HepG2 (cell line): ENCODE results near the gene CD44. TPM values are rescaled to one million over a fixed set of nuclear protein-coding genes. Genes with fewer than 3 reads are reported as not detected.

ENCODE experiments used
- ATAC-seq: fragments of 200-7000 bp; cut with Tn5 transposase; 3 replicates; pipeline ENCODE4 v1.9.1; 2020; ENCODE audit warnings: mild to moderate bottlenecking, moderate library complexity
- BruUV-seq: library from RNA; stranded (reverse); fragments of 400-500 nt; replicated peaks from 2 replicates; lab custom pipeline; 2021; lab: Mats Ljungman, UMichigan
- CTCF ChIA-PET: fragments of 300-600 bp; formaldehyde crosslinking; extraction: SDS; loops from one replicate; lab custom pipeline; 2021; ENCODE audit warnings: low total read pairs, inconsistent platforms, low intra/inter-chr PET ratio; lab: Yijun Ruan, JAX
- POLR2A ChIA-PET: fragments of 350-600 bp; sonication (Branson Sonifier 250); formaldehyde crosslinking; loops from one replicate; lab custom pipeline; 2020; ENCODE audit warnings: antibody characterized with exemption, inconsistent platforms; lab: Yijun Ruan, JAX
- DNase-seq: peaks from one replicate; pipeline ENCODE4 v3.0.0-alpha.2; 2015; ENCODE audit warnings: low spot score
- FAIRE-seq: peaks from 3 replicates; lab custom pipeline; 2011; peaks lifted over from hg19 to GRCh38; lab: Jason Lieb, UNC
- H2AFZ ChIP-seq: one replicate; pipeline ENCODE4 v1.6.1; 2011; ENCODE audit warnings: low read length, inconsistent platforms
- H3K27ac ChIP-seq: fragments of 300-600 bp; 3 replicates; pipeline ENCODE4 v1.8.0; 2011; ENCODE audit warnings: mixed run types, mild to moderate bottlenecking, mixed read lengths, low read length, inconsistent platforms; ENCODE audit not compliant: insufficient read depth; ENCODE audit errors: extremely low read length
- H3K27me3 ChIP-seq, 2 experiments: fragments of 200-600 bp in 1 of 2; 2 replicates in 1 of 2; 3 replicates in 1 of 2; pipeline versions ENCODE4 v1.6.0 to v1.8.0; 2011; ENCODE audit warnings: low read length in 2 of 2, mild to moderate bottlenecking in 2 of 2, moderate library complexity in 2 of 2, inconsistent platforms in 1 of 2; ENCODE audit not compliant: insufficient read depth in 2 of 2, control insufficient read depth in 1 of 2
- H3K36me3 ChIP-seq, 2 experiments: fragments of 200-600 bp in 1 of 2; replicated peaks in 1 of 2; 2 replicates in 1 of 2; 3 replicates in 1 of 2; pipeline versions ENCODE4 v1.5.1 to v1.8.0; 2011; ENCODE audit warnings: low read length in 2 of 2, inconsistent platforms in 1 of 2; ENCODE audit not compliant: insufficient read depth in 2 of 2, control insufficient read depth in 1 of 2
- H3K4me1 ChIP-seq: 2 replicates; pipeline ENCODE4 v1.5.1; 2012; ENCODE audit warnings: low read length, inconsistent platforms; ENCODE audit not compliant: insufficient read depth
- H3K4me2 ChIP-seq: 2 replicates; pipeline ENCODE4 v1.6.0; 2011; ENCODE audit warnings: low read depth, low read length, inconsistent platforms
- H3K4me3 ChIP-seq, 3 experiments: fragments of 200-600 bp in 1 of 3; sonication (generic), shearing (Covaris generic) in 1 of 3; replicated peaks in 1 of 3; 2 replicates each; pipeline ENCODE4 v1.5.1; 2011 to 2016; ENCODE audit warnings: low read length in 3 of 3, inconsistent platforms in 2 of 3, low read depth in 2 of 3, mild to moderate bottlenecking in 2 of 3, control low read depth in 1 of 3, mixed read lengths in 1 of 3; ENCODE audit not compliant: insufficient read depth in 1 of 3
- H3K79me2 ChIP-seq: one replicate; pipeline ENCODE4 v1.6.1; 2011; ENCODE audit warnings: low read length, inconsistent platforms; ENCODE audit not compliant: insufficient read depth
- H3K9ac ChIP-seq: 2 replicates; pipeline ENCODE4 v1.6.0; 2011; ENCODE audit warnings: mild to moderate bottlenecking, low read depth, low read length, inconsistent platforms; ENCODE audit not compliant: insufficient read depth
- H3K9me3 ChIP-seq: 2 replicates; pipeline ENCODE4 v1.5.1; 2012; ENCODE audit warnings: mild to moderate bottlenecking, low read length
- H4K20me1 ChIP-seq: 2 replicates; pipeline ENCODE4 v1.6.0; 2011; ENCODE audit warnings: inconsistent platforms, mild to moderate bottlenecking, low read length, moderate library complexity; ENCODE audit not compliant: insufficient read depth
- ATF4 ChIP-seq, 2 experiments: fragments of 450-650 bp in 1 of 2; sonication (generic) in 1 of 2; formaldehyde crosslinking; IDR thresholded peaks; 2 replicates each; pipeline versions ENCODE4 v1.5.0 to v1.8.0; 2020 to 2022; ENCODE audit warnings: mild to moderate bottlenecking in 1 of 2, missing genetic modification reagents in 1 of 2
- GATA4 ChIP-seq: sonication (generic); IDR thresholded peaks from 2 replicates; pipeline ENCODE4 v1.6.1; 2016; ENCODE audit warnings: antibody characterized with exemption, low read depth, borderline replicate concordance
- HHEX ChIP-seq: IDR thresholded peaks from 2 replicates; pipeline ENCODE4 v1.6.1; 2016; ENCODE audit warnings: control low read depth
- MEF2D ChIP-seq: sonication (generic); formaldehyde crosslinking; IDR thresholded peaks from 2 replicates; pipeline ENCODE4 v1.5.1; 2020; ENCODE audit warnings: mild to moderate bottlenecking, missing genetic modification reagents
- PRMT3 ChIP-seq: sonication (generic); formaldehyde crosslinking; IDR thresholded peaks from 2 replicates; pipeline ENCODE4 v1.8.1; 2022; ENCODE audit warnings: low read depth, mild to moderate bottlenecking, moderate library complexity, missing genetic modification reagents, borderline replicate concordance
- RFX1 ChIP-seq: fragments of 450-650 bp; IDR thresholded peaks from 2 replicates; pipeline ENCODE4 v1.6.1; 2017
- SKIL ChIP-seq: sonication (generic); formaldehyde crosslinking; IDR thresholded peaks from 2 replicates; pipeline ENCODE4 v1.8.0; 2022; ENCODE audit warnings: missing genetic modification reagents, mild to moderate bottlenecking, moderate library complexity, borderline replicate concordance
- TFE3 ChIP-seq: IDR thresholded peaks from 2 replicates; pipeline ENCODE4 v1.6.1; 2016
- ZNF281 ChIP-seq: sonication (generic); formaldehyde crosslinking; IDR thresholded peaks from 2 replicates; pipeline ENCODE4 v1.4.0; 2020; ENCODE audit warnings: missing genetic modification reagents, borderline replicate concordance
- WGBS: methylation state at CpG from one replicate; pipeline ENCODE4 v1.1.6; 2017; ENCODE audit warnings: low lambda C conversion rate; 5-methylcytosine and 5-hydroxymethylcytosine counted together
- in situ Hi-C: cut with HindIII; loops from 2 replicates; pipeline ENCODE4 v1.10.0; 2017; ENCODE audit warnings: low pct_unique_long_range_greater_than_20kb; ENCODE audit not compliant: extremely low pct_ligation_motif_present
- intact Hi-C: fragments of 100-400 bp; cut with micrococcal nuclease; formaldehyde crosslinking; loops from one replicate; pipeline ENCODE4 v1.10.0; 2022; ENCODE audit not compliant: unreplicated experiment
- polyA plus RNA-seq, 8 experiments: library from polyadenylated mRNA; depleted of rRNA in 3 of 8; stranded (reverse) in 7 of 8; unstranded in 1 of 8; fragments of >200 nt; fragmentation: Illumina TruSeq in 4 of 8; extraction: Trizol in 4 of 8; gene quantifications; 2 replicates each; pipeline versions ENCODE4 v1.2.1 to v1.2.3, GENCODE V29; 2011 to 2016; ENCODE audit warnings: low read depth in 4 of 8, missing spikeins in 1 of 8, mixed read lengths in 1 of 8; ENCODE audit not compliant: insufficient read depth in 1 of 8
- total RNA-seq, 5 experiments: library from RNA; depleted of rRNA; stranded (reverse); fragments of >200 nt; fragmentation: Illumina TruSeq; extraction: Trizol; gene quantifications; 2 replicates each; pipeline ENCODE4 v1.2.3, GENCODE V29; 2016; ENCODE audit warnings: low read depth in 1 of 5

Gene CD44
- total and polyA plus RNA-seq, 2 of the 13 experiments (the other 11 are each of a cell fraction or from before 2014, with no cell fraction given): 0.02 to 0.11 TPM

GRCh38 chr11:35247428-35247827 is 108.5 kb downstream of the CD44 start:
- Histone ChIP-seq H3K27ac (no peak overlapping the region), H3K79me2 (no peaks in the 10 kb centered on the region), H3K27me3 (no peaks in the 10 kb centered on the region; a peak in 1 of 5 replicates), H3K36me3 (no peaks in the 10 kb centered on the region), H3K4me3 (no peak overlapping the region), H3K4me2 (no peak overlapping the region), H3K9ac (no peak overlapping the region), H3K4me1 (peaks cover 8% of the 10 kb centered on the region), H4K20me1 (no peaks in the 10 kb centered on the region), H2AFZ (no peak overlapping the region), H3K9me3 (no peaks in the 10 kb centered on the region)
- DNase-seq (no peak), ATAC-seq (peak; percentile 21; the same call in 1 of the 3 replicates), FAIRE-seq (no peak)
- 41% methylated on average over 2 of the region's 3 CpGs for WGBS
- ChIA-PET CTCF (no interaction called here), POLR2A (no interaction called here)
- BruUV-seq: no TSS peak
- intact Hi-C loops: no loop called here
- in situ Hi-C loops: no loop called here
- TF ChIP-seq GATA4 (no peak), PRMT3 (CRISPR knock-in tag) (no peak), ATF4 (CRISPR knock-in tag; IDR thresholded peaks at IDR 0.05) (no peak), ZNF281 (CRISPR knock-in tag) (no peak), RFX1 (no peak), SKIL (CRISPR knock-in tag) (no peak), TFE3 (CRISPR knock-in tag) (no peak), MEF2D (CRISPR knock-in tag) (no peak), HHEX (CRISPR knock-in tag) (no peak)
